B cell (primary cell): ENCODE measurements around the gene CERS6.

Experiments used
- EZH2 ChIP-seq: IDR thresholded peaks from 2 replicates; pipeline ENCODE4 v1.6.1; 2012; ENCODE audit warnings: borderline replicate concordance, low read depth, mild to moderate bottlenecking, moderate library complexity, low read length; ENCODE audit not compliant: insufficient read depth, poor library complexity, severe bottlenecking
- TF ChIP-seq, protein P1 (sequence below): fragments of 200-600 bp; IDR thresholded peaks from one replicate; pipeline ENCODE4 v1.8.0; 2022; ENCODE audit warnings: antibody characterized with exemption, mild to moderate bottlenecking

DNA sequence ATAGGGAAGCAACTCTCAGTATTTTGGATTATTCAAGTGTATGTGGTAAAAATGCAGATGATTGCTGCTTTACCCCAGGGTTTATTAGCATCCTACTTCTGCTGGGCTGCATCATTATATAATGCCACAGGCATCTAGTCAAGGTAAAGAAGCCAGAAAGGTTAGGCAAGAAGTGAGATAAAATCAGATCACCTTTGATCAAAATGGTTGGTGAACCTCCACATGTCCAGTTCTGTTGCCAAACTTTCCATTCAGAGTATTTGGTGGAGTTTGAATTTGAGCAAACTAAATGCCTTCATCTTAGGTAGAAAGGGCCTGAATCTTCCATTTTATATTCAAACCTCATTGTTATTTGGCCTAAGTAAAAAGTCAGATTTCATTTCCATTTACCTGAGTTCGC is 316.6 kb downstream of the CERS6 start:
- TF ChIP-seq, protein P1, sequence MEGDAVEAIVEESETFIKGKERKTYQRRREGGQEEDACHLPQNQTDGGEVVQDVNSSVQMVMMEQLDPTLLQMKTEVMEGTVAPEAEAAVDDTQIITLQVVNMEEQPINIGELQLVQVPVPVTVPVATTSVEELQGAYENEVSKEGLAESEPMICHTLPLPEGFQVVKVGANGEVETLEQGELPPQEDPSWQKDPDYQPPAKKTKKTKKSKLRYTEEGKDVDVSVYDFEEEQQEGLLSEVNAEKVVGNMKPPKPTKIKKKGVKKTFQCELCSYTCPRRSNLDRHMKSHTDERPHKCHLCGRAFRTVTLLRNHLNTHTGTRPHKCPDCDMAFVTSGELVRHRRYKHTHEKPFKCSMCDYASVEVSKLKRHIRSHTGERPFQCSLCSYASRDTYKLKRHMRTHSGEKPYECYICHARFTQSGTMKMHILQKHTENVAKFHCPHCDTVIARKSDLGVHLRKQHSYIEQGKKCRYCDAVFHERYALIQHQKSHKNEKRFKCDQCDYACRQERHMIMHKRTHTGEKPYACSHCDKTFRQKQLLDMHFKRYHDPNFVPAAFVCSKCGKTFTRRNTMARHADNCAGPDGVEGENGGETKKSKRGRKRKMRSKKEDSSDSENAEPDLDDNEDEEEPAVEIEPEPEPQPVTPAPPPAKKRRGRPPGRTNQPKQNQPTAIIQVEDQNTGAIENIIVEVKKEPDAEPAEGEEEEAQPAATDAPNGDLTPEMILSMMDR: no peak
- TF ChIP-seq EZH2: no peak
